GM12878 (cell line): ENCODE data around the gene SLC23A2. TPM values are rescaled to one million over a fixed set of nuclear protein-coding genes. Genes with fewer than 3 reads are reported as not detected.

ENCODE experiments used
- ATAC-seq: fragments of 200-7000 bp; cut with Tn5 transposase; 3 replicates; pipeline ENCODE4 v1.9.1; 2020; ENCODE audit warnings: mild to moderate bottlenecking, moderate library complexity
- BruUV-seq: library from RNA; stranded (reverse); fragments of 400-500 nt; replicated peaks from 2 replicates; lab custom pipeline; 2021; lab: Mats Ljungman, UMichigan
- CTCF ChIA-PET: fragments of 300-600 bp; sonication (Branson Sonifier 250); formaldehyde crosslinking; extraction: SDS; loops from one replicate; lab custom pipeline; 2021; ENCODE audit warnings: inconsistent platforms; lab: Yijun Ruan, JAX
- POLR2A ChIA-PET: fragments of 350-600 bp; formaldehyde crosslinking; extraction: SDS; loops from one replicate; lab custom pipeline; 2021; ENCODE audit warnings: inconsistent platforms; lab: Charles Lee
- RAD21 ChIA-PET: fragments of 300-600 bp; sonication (Branson Sonifier 250); formaldehyde crosslinking; loops from one replicate; lab custom pipeline; 2023; ENCODE audit warnings: antibody characterized with exemption; ENCODE audit not compliant: unreplicated experiment; lab: Charles Lee
- SMC1A ChIA-PET: fragments of 300-600 bp; sonication (Branson Sonifier 250); formaldehyde crosslinking; loops from one replicate; lab custom pipeline; 2023; ENCODE audit not compliant: unreplicated experiment, uncharacterized antibody; lab: Charles Lee
- DNase-seq: peaks from one replicate; pipeline ENCODE4 v3.0.0-alpha.2; 2011; ENCODE audit warnings: low read depth, low spot score
- FAIRE-seq: peaks from 3 replicates; lab custom pipeline; 2011; peaks lifted over from hg19 to GRCh38; lab: Jason Lieb, UNC
- H2AFZ ChIP-seq: 2 replicates; pipeline ENCODE4 v1.6.0; 2011; ENCODE audit warnings: low read depth, low read length, control low read depth; ENCODE audit not compliant: control insufficient read depth
- H3K27ac ChIP-seq: 2 replicates; pipeline ENCODE4 v1.5.1; 2011; ENCODE audit warnings: control low read depth; ENCODE audit not compliant: control insufficient read depth, insufficient read depth
- H3K27me3 ChIP-seq, 2 experiments: replicated peaks in 1 of 2; 2 replicates each; pipeline versions ENCODE4 v1.6.0 to v1.6.1; 2011; ENCODE audit warnings: low read length in 1 of 2; ENCODE audit not compliant: control insufficient read depth in 2 of 2, insufficient read depth in 2 of 2
- H3K36me3 ChIP-seq, 2 experiments: 2 replicates each; pipeline ENCODE4 v1.5.1; 2011; ENCODE audit warnings: low read length in 1 of 2; ENCODE audit not compliant: control insufficient read depth in 2 of 2, insufficient read depth in 2 of 2
- H3K4me1 ChIP-seq: 2 replicates; pipeline ENCODE4 v1.6.1; 2011; ENCODE audit warnings: mild to moderate bottlenecking, low read length, moderate library complexity, mixed read lengths; ENCODE audit not compliant: control insufficient read depth, insufficient read depth
- H3K4me2 ChIP-seq: 2 replicates; pipeline ENCODE4 v1.6.0; 2011; ENCODE audit warnings: control low read depth; ENCODE audit not compliant: control insufficient read depth, insufficient read depth
- H3K4me3 ChIP-seq: fragments of 200-600 bp; sonication (generic); 2 replicates; pipeline ENCODE4 v1.5.1; 2016
- H3K79me2 ChIP-seq: 2 replicates; pipeline ENCODE4 v1.6.0; 2011; ENCODE audit warnings: low read length; ENCODE audit not compliant: control insufficient read depth, insufficient read depth
- H3K9ac ChIP-seq: 2 replicates; pipeline ENCODE4 v1.8.0; 2011; ENCODE audit warnings: low read length, control low read depth, mixed read lengths; ENCODE audit not compliant: control insufficient read depth, insufficient read depth
- H3K9me3 ChIP-seq: replicated peaks from 3 replicates; pipeline ENCODE4 v1.5.1; 2011; ENCODE audit warnings: mild to moderate bottlenecking, low read length; ENCODE audit not compliant: control insufficient read depth, insufficient read depth
- H4K20me1 ChIP-seq: 2 replicates; pipeline ENCODE4 v1.6.0; 2011; ENCODE audit not compliant: control insufficient read depth, insufficient read depth
- ETV6 ChIP-seq, 2 experiments: fragments of 450-650 bp in 1 of 2; IDR thresholded peaks in 1 of 2; conservative IDR thresholded peaks in 1 of 2; 2 replicates each; pipeline ENCODE4 v1.6.1; 2014; ENCODE audit warnings: antibody characterized with exemption in 1 of 2, borderline replicate concordance in 1 of 2, low read depth in 1 of 2, mild to moderate bottlenecking in 1 of 2, moderate library complexity in 1 of 2
- FOXK2 ChIP-seq: fragments of 450-650 bp; IDR thresholded peaks from 2 replicates; pipeline ENCODE4 v1.6.1; 2017; ENCODE audit warnings: mild to moderate bottlenecking, moderate library complexity
- PAX8 ChIP-seq: fragments of 450-650 bp; IDR thresholded peaks from 2 replicates; pipeline ENCODE4 v1.6.1; 2017; ENCODE audit warnings: mild to moderate bottlenecking, moderate library complexity
- RAD21 ChIP-seq: IDR thresholded peaks from 2 replicates; pipeline ENCODE4 v1.6.1; 2011; ENCODE audit warnings: mild to moderate bottlenecking, low read depth, low read length, moderate library complexity; ENCODE audit not compliant: insufficient read depth
- TCF12 ChIP-seq: IDR thresholded peaks from 2 replicates; pipeline ENCODE4 v1.6.1; 2011; ENCODE audit warnings: low read depth, mild to moderate bottlenecking, low read length
- YBX1 ChIP-seq: fragments of 450-650 bp; IDR thresholded peaks from 2 replicates; pipeline ENCODE4 v1.6.1; 2016; ENCODE audit warnings: antibody characterized with exemption
- WGBS: methylation state at CpG from one replicate; pipeline ENCODE4 v1.1.6; 2016; ENCODE audit warnings: low lambda C conversion rate; ENCODE audit not compliant: insufficient replicate concordance, insufficient coverage; ENCODE audit errors: missing lambda C conversion rate; 5-methylcytosine and 5-hydroxymethylcytosine counted together
- in situ Hi-C: fragments of 300-500 bp; cut with MboI; formaldehyde crosslinking; loops from 9 replicates; pipeline ENCODE4 v1.14.3; 2018; ENCODE audit warnings: mixed read lengths
- intact Hi-C: fragments of 100-400 bp; cut with micrococcal nuclease; formaldehyde crosslinking; loops from one replicate; pipeline ENCODE4 v1.14.2; 2022; ENCODE audit not compliant: unreplicated experiment
- polyA plus RNA-seq, 11 experiments: library from polyadenylated mRNA; depleted of rRNA in 4 of 11; unstranded in 6 of 11; stranded (reverse) in 5 of 11; fragments of >200 nt; fragmentation: Nextera tagmentation in 4 of 11; fragmentation: Illumina TruSeq in 1 of 11; extraction: Ambion mirVana in 4 of 11; extraction: Trizol in 1 of 11; gene quantifications; 1 replicate in 1 of 11; 2 replicates in 10 of 11; pipeline versions ENCODE4 v1.2.1 to v1.2.3, GENCODE V29; 2011 to 2016; ENCODE audit warnings: inconsistent platforms in 2 of 11, missing spikeins in 2 of 11, low read depth in 1 of 11
- total RNA-seq, 4 experiments: library from RNA; depleted of rRNA in 3 of 4; stranded (reverse); fragments of >200 nt in 3 of 4; fragmentation: Illumina TruSeq in 1 of 4; extraction: Trizol in 1 of 4; gene quantifications; 2 replicates each; pipeline versions ENCODE4 v1.2.1 to v1.2.3, GENCODE V29; 2013 to 2021

SLC23A2 gene
- total and polyA plus RNA-seq, 10 of the 15 experiments (the other 5 are each of a cell fraction or from before 2014, with no cell fraction given) = 4.4 to 56.1 (median 35.5) TPM

DNA sequence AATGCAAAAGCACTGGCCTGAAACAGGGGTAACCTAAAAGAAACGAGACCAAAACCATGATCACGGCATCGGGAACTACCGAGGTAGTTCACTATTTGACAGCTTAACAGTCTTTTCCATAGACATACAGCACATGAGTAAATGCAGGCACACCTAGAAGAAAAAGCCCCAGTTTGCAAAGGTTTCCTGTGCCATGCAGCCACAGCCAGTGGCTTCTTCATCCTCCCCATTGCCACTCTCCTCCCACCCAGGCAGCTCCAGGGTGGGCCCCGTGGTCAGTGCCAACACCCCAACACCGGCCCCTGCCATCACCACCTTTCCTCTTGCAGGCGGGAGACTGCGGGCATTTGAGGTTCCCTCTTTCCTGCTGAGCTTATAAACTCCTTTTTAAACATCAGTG, 115.4 kb downstream of the SLC23A2 start:
- Histone ChIP-seq H3K9me3 (no peaks in the 10 kb centered on the region), H3K4me2 (no peak overlapping the region), H3K4me1 (no peaks in the 10 kb centered on the region), H3K27me3 (no peaks in the 10 kb centered on the region), H3K9ac (no peak overlapping the region), H2AFZ (no peak overlapping the region), H4K20me1 (no peaks in the 10 kb centered on the region)
- DNase-seq = no peak
- WGBS = 82% methylated on average over 8 of the region's 8 CpGs
- ChIA-PET SMC1A (interaction anchor here (0.8 to 3.0 kb wide), 5 partner anchors 25 to 215 kb away, joined by 3 to 11 read pairs (median 3); no protein-coding TSS in a partner anchor), RAD21 (interaction anchor here (1.2 kb wide), 1 partner anchor 214 kb away, joined by 3 read pairs; no protein-coding TSS in a partner anchor), CTCF (interaction anchor here (0.8 to 1.2 kb wide), 5 partner anchors 8 to 215 kb away, joined by 3 to 5 read pairs (median 3); no protein-coding TSS in a partner anchor), POLR2A (interaction anchor here (0.9 kb wide), 1 partner anchor 62 kb away, joined by 4 read pairs; no protein-coding TSS in a partner anchor)
- FAIRE-seq = no peak
- no TSS peak for BruUV-seq
- TF ChIP-seq ETV6 (conservative IDR thresholded peaks at IDR 0.05 in 1 of 2, IDR thresholded peaks at IDR 0.05 in 1 of 2; ENCODE audit: borderline replicate concordance in 1 of 2, low read depth in 1 of 2) = no peak
- no peak for TF ChIP-seq YBX1
- TF ChIP-seq FOXK2 = no peak
- TF ChIP-seq, all 136 proteins: peak for 0
- ATAC-seq = no peak
- Histone ChIP-seq H3K27ac (no peak overlapping the region), H3K4me3 (no peak overlapping the region), H3K79me2 (no peaks in the 10 kb centered on the region), H3K36me3 (peaks cover 0 to 15% of the 10 kb centered on the region in 2 experiments; a peak in 3 of 4 replicates)
- in situ Hi-C loops = no loop called here
- intact Hi-C loops = no loop called here

DNA sequence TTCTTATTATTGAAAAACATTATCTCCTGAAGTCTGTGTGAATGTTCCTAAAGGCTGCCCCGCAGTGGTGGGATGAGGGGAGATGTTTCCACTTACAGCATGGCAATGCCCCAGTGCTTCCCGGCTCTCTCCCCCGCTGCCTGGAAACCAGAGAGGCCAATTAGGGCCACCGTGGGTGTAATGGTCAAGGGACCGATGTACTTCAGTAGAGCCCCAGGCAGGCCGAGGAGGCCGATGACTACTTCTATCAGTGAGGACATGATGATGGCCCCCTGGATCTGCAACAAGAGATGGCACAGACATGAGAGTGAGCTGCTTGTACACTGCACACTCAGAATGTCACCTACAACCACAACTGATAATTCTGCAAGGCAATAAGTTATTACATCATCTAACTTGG, 117.8 kb downstream of the SLC23A2 start:
- TF ChIP-seq TCF12 = no peak
- TF ChIP-seq RAD21 = no peak
- no peak for TF ChIP-seq PAX8
- no peaks in the 10 kb centered on the region for H3K27me3 ChIP-seq
- no peaks in the 10 kb centered on the region for H3K9me3 ChIP-seq
- no TSS peak for BruUV-seq
- in situ Hi-C loops (no loop called here), intact Hi-C loops (no loop called here)
- no peak for ATAC-seq
- no peaks in the 10 kb centered on the region for H3K79me2 ChIP-seq
- H3K27ac ChIP-seq = no peak overlapping the region
- no peak overlapping the region for H3K4me2 ChIP-seq
- DNase-seq = no peak
- RAD21 ChIA-PET = no interaction called here
- CTCF ChIA-PET = no interaction called here
- 100% methylated on average over 7 of the region's 7 CpGs for WGBS
- no peaks in the 10 kb centered on the region for H4K20me1 ChIP-seq
- no peak overlapping the region for H3K4me3 ChIP-seq
- POLR2A ChIA-PET = no interaction called here
- no peak for FAIRE-seq
- SMC1A ChIA-PET = interaction anchor here (1.5 to 1.8 kb wide), 2 partner anchors 72 to 217 kb away, joined by 6 read pairs; no protein-coding TSS in a partner anchor
- no peak overlapping the region for H3K9ac ChIP-seq
- peaks cover 0 to 8% of the 10 kb centered on the region in 2 experiments; a peak in 3 of 4 replicates for H3K36me3 ChIP-seq
- no peaks in the 10 kb centered on the region for H3K4me1 ChIP-seq
- H2AFZ ChIP-seq = no peak overlapping the region
